ENCODE measurements around the gene TRIL.

GRCh38 chr7:28919510-28919909 lies 38.6 kb downstream of the TRIL start:
- TF ChIP-seq CTCF (conservative IDR thresholded peaks at IDR 0.05; ENCODE audit: low read length) (no peak), EZH2phosphoT487 (IDR thresholded peaks at IDR 0.05; ENCODE audit: borderline replicate concordance, low read depth, low read length) (no peak)
